Esophagus muscularis mucosa (tissue), 4 donors: Measurements from ENCODE around the gene POLA2.

Experiments used
- CTCF ChIP-seq, 3 experiments: fragments of 200-600 bp in 2 of 3; fragments of 450-650 bp in 1 of 3; sonication (generic) in 2 of 3; IDR thresholded peaks; one replicate each; pipeline ENCODE4 v1.5.1; 2017 to 2019; ENCODE audit warnings: antibody characterized with exemption in 3 of 3, mild to moderate bottlenecking in 2 of 3, moderate library complexity in 1 of 3
- EP300 ChIP-seq: sonication (generic); formaldehyde crosslinking; IDR thresholded peaks from one replicate; pipeline ENCODE4 v1.6.1; 2017; ENCODE audit warnings: antibody characterized with exemption
- POLR2A ChIP-seq: fragments of 450-650 bp; IDR thresholded peaks from one replicate; pipeline ENCODE4 v1.6.1; 2017; ENCODE audit warnings: antibody characterized with exemption, moderate library complexity, mild to moderate bottlenecking, low read depth
- POLR2AphosphoS5 ChIP-seq, 2 donors: sonication (generic); formaldehyde crosslinking; IDR thresholded peaks; one replicate each; pipeline ENCODE4 v1.6.1; 2017; ENCODE audit warnings: antibody characterized with exemption in 2 of 2

GRCh38 chr11:65261591-65262380, at the start of gene POLA2:
- TF ChIP-seq CTCF (IDR thresholded peaks at IDR 0.05) (peak in 1 of 3 experiments; percentile 22), POLR2A (peak; percentile 14), POLR2AphosphoS5 (IDR thresholded peaks at IDR 0.05) (peak; percentile 96), EP300 (no peak)
